GM18507 (cell line): ENCODE measurements around the gene MTARC1.
A peak's percentile ranks its signal among the peaks of the same experiment; 100 is the strongest.

Experiments used
- DNase-seq: peaks from one replicate; pipeline ENCODE4 v3.0.0; 2011; ENCODE audit warnings: low read depth; ENCODE audit not compliant: insufficient read length; ENCODE audit errors: extremely low spot score
- FAIRE-seq: peaks from 2 replicates; lab custom pipeline; 2011; peaks lifted over from hg19 to GRCh38; lab: Jason Lieb, UNC

Gene MTARC1

DNA sequence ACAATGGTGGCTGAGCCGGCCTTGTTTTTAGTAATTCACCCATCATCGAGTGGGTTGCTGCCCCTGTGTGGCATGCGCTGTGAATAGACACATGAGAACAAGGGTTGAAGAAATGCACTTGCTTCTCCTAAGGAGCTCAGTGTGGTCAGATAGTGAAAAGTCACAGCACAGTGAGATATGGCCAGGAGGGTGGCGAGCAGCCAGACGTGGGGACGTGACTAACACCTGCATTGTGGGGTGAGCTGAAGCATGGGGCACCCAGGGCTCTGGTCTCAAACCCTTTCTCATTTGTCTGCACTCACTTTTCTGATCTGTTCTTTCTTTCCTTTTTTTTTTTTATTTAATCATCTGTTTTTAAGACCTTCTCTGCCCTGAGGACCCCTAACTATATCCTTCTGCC lies 13.5 kb downstream of the MTARC1 start:
- no peak for FAIRE-seq
- DNase-seq = no peak

DNA sequence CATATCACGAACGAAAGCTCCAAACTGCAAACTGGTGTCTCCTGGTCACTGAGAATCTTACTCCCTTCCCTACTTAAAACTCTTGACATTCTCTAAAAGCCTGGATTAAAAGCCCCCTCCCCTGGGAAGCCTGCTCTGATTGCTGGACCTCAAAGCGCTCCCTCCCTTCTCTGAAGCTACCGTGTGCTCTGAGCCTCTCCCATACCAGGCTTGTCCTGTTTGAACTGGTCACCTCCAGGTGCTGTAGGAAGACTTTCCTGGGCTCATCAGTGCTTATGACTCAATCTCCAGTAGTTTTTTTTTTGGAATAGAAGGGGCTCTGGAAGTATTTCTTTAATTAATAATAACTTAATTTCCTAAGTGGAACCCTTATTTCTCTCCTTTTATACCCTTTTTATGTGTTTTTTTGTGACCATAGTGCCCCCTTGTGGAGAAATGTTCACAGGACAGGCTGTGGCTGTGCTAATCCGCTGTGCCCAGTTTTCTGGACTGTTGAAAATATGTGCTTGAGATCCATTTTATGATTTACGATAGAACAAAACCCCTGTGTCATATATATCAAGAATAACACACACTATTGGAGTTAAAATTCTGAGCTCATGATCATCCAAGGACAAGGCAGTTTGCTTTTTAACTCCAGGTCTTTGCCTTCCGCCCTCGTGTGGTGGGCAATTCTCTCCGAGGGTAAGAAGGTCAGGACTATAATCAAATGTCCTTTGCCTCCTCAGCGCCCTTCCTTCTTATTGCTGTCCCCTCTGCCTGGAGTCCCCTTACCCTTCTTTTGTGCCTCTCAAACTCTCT lies 16.9 kb downstream of the MTARC1 start:
- peak; percentile 26 for FAIRE-seq

DNA sequence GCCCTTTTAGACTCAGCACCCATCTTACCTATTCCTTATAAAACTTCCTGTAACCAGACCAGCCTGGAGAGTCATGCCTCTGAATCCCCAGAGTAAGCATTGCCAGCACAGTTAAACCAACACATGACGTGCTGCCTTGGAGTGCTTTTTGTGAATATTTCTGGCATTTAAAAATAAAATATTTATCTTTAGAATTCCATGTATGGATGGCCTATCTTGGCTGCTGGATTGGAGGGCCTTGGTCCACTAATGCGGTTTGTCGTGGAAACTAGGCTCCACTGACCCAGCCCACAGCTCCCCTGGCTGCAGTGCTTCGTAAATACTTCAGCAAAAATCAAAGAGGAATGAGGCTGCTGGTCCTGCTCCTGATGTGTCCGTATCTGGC lies 17.5 kb downstream of the MTARC1 start:
- FAIRE-seq (no peak), DNase-seq (no peak)

More for the DNA sequence above, 16.9 kb downstream of the MTARC1 start:
- no peak for DNase-seq

DNA sequence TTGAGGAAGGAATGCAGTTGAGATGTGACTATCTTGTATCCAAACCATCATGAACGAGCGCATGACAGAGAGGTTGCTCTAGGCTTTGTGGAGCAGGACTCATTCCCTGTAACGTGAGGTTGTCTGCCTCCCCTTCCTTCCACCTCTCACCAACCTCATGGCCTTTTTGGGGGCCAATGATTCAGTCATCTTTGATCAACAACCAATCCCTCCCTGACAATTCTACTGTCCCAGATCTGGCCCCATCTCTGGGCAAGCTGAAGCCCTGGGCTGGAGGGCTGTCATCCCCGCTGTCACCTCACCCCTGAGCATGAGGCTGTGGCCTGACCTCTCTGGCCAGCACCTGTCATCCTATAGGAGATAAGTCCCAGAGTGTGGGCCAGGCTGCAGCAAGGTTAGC lies 19.7 kb downstream of the MTARC1 start:
- DNase-seq (no peak), FAIRE-seq (no peak)

DNA sequence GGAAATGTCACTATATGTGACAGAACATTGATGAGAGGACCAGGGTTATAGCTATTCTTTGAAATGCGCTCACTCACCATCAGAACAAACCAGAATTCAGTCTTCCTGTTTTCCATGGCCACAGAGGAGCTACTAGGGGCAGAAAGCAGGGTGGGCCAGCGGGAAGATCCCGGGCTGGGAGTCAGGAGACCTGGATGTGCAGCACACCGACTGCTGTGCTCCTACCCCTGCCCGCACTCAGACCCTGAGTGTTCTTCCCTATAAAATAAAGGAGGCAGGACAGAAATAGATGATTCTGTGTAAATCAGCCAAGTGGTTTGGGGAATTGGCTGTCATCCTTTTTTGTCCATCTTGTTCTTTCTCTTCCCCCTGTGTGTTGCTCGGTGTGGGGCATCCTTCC lies 21.0 kb downstream of the MTARC1 start:
- DNase-seq = no peak
- no peak for FAIRE-seq

DNA sequence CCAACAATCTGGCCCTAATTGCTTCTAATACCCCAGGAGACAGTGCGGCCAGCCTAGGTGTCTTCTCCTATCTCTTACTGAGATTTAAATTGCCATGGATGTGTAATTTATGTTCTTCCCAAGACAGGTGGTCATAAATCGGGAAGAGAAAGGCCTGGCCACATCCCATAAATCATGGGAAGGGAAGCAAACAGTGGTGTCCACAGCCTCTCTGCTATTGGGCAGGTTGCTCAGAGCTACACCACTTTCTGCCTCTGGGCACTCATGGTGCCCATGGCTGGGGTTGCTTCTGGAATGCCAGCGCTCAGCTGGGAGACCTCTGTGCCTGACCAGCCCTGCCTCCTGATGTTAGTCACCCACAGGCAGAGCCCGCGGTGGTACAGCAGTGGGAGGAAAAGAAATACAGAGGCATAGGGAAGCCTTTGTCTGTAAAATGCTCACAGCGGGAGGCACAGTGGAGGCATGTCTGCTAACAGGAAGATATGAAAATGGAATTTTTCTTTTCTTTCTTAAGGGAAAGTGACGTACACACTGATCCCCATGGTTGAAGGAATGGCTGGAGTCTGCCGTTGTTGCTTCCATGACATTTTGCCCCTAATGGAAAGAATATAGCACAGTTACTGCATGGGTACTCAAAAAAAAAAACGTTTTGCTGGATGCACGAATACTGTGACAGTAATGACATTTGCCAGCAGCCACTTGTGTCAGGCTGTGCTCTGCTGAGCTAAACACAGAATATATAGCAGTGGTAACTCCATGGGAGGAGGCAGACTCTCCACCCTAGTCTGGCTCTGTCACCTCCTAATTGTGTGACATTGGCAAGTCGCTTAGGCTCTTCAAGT lies 21.9 kb downstream of the MTARC1 start:
- DNase-seq (no peak), FAIRE-seq (no peak)

DNA sequence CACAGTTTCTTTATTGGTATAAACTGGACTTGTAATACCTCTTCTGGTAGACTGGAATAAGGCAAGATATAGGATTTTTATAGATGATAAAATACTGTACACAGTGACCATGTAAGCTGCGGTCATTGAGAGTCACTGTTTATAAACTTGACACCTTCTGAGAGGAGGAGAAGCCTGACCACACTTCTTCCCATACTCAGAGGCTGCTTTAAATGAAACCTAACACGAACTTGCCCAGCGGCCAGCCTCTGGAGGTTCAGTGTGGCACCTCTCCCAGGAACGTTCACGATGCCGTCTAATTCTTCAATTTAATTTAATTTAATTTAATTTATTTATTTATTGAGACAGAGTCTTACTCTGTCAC lies 22.5 kb downstream of the MTARC1 start:
- FAIRE-seq (no peak), DNase-seq (no peak)

DNA sequence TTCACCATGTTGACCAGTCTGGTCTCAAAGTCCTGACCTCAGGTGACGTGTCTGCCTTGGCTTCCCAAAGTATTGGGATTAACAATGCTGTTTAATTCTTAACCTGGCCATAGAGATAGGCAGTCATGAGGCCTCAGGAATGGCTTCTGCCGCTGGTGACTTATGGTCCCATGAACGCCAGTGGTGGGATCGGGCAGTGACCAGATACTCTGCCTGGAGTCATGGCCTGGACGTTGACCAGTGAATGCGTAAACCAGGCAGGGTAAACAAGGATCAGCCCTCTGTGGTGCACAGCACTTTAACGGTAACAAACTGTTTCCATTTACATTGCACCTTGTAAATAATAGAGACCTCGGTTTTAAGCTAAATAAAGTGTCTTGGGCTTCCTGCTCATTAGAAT lies 23.0 kb downstream of the MTARC1 start:
- DNase-seq (no peak), FAIRE-seq (no peak)

DNA sequence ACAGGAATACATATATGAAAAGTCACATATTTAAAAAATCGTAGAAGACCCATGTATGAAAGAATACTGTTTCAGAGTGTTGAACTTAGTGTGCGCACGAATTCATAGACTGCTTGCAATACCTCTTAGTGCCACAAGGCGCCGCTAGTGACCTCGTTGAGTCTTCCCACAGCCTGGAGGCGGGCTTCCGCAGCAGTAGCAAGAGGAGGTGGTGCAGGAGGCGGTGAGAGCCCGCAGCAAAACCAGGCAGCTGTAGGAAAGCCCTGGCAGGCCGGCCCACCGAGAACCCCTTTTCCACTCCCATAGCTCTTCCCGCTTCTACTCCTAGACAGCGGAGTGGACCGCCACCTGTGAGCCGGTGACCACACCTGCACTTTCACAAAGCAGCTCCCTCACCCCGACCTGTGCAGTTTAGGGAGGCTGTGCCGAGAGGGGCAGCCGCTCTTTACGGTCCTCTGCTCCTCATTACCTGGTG lies 23.5 kb downstream of the MTARC1 start:
- DNase-seq (peak; percentile 53), FAIRE-seq (peak; percentile 80)

DNA sequence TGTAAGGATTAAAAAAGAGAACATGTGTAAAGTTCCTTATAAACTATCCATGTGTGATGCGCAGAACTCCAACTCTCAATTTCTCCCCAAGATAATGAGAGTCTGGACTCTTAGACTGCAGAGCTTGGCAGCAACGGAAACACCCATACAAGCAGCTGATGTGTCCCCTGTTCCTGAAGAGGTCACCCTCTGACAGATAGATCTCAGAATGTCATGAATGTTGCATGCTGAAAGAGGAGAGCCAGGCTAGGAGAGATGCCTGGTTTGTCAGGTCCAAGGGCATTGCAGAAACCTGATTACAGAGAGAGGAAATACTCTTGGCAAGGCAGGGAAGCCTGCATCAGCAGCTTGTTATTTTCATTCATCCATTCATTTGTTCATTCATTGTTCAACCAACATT lies 24.2 kb downstream of the MTARC1 start:
- no peak for FAIRE-seq

DNA sequence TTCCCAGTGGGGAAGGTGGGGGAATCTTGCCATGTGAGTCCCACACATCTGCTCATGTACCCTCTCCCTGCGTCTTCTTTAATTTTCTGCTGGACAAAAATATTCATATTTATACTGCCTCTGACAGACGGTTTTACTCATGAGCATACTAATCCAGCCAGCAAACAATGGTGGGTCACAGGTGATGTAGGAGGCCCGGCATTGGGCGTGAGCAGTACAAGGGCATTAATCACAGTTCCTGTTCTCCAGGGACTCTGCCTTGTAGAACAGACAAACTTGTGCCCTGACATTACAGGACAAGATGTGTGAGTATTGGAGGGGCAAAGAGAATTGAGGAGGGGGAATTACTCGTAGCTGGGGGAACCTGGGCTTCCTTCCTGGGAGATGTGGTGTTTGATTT lies 25.0 kb downstream of the MTARC1 start:
- no peak for FAIRE-seq
- no peak for DNase-seq

More for the DNA sequence above, 24.2 kb downstream of the MTARC1 start:
- no peak for DNase-seq

DNA sequence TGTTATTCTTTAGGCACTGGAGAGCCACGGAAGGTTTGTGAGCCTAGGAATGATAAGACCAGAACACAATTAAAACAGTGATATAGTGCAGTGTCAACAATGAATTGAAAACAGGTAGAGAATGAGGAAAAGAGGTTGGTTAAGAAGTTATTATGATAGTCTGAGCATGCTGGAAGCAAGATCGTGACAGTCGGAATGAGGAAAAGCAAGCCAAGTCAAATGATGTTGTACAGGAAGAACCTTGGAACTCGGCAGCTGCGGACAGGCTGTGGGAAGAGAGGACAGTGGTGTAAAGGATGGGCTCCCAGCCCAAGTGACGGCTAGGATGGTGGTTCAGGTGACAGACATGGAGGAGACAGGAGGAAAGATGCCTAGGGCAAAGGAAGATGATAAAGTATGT lies 25.6 kb downstream of the MTARC1 start:
- DNase-seq (no peak), FAIRE-seq (no peak)

DNA sequence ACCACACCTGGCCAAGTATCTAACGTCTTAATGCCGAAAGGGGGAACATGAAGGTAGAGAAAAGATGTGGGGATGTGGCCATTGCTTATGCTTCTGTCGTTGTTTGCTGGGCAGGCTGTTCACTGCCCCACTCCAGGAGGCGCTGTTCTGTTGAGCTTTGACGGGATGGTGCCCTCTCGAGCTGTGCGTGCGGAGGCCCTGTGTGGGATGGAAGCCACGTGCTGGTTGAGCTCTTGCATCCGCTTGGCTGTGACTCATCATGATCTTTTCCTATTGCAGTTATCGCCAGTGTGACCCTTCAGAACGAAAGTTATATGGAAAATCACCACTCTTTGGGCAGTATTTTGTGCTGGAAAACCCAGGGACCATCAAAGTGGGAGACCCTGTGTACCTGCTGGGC lies 26.3 kb downstream of the MTARC1 start:
- FAIRE-seq (no peak), DNase-seq (no peak)

DNA sequence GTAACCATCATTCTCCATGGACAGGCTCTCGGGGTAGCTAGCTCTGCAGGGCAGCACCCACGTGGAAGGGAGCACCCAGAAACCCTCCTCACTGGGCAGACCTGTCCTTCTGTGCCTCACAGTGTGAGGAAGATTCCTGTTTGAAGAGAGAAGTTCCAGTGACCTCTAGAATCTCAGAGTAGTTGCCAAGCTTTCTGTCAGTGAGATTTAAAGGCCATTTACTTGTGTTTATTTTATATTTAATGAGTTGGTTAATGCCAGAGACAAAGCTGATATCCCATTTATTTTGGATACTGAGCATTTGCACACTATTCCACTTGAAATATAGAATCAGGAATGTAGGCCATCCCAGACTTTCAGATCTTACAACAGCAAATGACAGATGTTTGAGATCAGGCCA lies 28.7 kb downstream of the MTARC1 start:
- DNase-seq (no peak), FAIRE-seq (no peak)

DNA sequence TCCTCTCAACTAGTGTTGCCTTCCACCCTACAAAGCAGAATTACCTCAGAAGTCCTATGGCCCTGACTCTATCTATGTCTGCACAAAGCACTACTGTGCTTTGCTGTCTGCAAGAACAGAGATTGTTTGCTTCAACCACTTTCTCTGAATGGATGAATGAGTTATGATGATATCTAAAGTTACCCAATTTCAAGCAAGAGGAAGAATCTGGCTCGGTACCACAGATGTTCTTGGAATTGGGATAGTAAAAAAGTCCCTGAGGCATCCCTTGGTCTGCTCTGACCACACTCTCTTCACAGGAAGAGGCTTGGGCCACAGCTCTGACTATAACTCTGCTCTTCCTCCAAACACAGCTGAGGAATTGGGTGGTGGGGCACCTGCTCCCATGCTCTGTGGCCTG lies 31.2 kb downstream of the MTARC1 start:
- FAIRE-seq = no peak

DNA sequence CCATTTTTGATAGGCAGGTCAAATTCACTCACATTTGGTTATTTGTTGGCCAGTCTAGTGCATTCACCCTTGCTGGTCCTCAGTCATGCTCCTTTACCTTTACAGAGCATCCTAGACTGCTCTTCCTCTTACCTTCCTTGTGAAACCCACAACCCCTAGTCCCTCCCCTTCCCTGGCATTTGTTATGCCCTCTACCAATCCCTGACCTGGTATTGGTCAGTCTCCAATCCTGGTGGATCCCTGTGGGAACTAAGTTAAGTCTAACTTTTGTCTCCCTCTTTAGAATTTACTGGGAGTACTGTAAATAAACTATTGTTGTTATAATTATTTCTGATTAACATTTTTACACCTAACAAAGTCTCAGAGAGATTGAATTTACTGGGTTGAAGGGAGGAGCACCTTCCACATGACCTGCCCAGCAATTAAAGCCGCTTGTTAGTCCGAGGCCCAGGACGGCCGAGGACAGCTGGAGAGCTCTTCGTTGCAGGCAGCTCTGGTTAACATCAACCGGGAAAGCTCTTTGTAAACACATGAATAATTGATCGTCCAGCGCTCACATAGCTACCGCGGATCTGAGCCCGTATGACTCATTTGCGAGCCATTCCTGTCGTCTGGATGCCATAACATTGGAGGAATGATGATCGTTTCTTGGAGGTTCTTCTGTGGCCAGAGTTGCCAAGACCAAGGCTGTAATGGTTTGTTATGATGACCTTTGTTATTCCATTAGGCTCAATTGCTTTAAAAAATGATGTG lies 31.9 kb downstream of the MTARC1 start:
- FAIRE-seq = no peak
- no peak for DNase-seq

More for the DNA sequence above, 31.2 kb downstream of the MTARC1 start:
- no peak for DNase-seq

DNA sequence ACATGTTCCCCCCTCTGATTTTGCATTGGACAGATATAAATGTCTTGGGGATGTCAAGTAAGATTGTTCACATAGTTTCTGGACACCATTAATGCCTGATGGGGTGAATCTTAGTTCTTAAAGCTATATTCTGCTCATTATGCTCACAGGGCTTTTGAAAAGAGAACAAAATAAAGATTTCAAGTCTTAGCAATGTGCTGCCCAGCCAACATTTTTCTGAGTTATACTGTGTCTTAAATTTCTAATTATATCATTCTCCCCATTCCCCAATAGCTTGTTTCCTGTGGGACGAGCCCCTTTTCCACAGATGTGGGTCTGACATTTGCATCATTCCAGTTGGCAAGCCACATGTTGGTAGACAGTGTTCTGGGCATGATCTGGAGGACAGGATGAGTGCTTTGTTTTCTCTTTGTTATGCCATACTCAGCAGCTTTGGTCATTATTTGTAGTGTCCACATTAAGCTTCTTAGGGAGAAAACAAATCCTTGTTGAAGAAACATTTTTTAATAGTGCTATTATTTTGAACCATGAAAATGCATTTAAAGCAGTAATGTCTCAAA lies 32.8 kb downstream of the MTARC1 start:
- FAIRE-seq (no peak), DNase-seq (no peak)

DNA sequence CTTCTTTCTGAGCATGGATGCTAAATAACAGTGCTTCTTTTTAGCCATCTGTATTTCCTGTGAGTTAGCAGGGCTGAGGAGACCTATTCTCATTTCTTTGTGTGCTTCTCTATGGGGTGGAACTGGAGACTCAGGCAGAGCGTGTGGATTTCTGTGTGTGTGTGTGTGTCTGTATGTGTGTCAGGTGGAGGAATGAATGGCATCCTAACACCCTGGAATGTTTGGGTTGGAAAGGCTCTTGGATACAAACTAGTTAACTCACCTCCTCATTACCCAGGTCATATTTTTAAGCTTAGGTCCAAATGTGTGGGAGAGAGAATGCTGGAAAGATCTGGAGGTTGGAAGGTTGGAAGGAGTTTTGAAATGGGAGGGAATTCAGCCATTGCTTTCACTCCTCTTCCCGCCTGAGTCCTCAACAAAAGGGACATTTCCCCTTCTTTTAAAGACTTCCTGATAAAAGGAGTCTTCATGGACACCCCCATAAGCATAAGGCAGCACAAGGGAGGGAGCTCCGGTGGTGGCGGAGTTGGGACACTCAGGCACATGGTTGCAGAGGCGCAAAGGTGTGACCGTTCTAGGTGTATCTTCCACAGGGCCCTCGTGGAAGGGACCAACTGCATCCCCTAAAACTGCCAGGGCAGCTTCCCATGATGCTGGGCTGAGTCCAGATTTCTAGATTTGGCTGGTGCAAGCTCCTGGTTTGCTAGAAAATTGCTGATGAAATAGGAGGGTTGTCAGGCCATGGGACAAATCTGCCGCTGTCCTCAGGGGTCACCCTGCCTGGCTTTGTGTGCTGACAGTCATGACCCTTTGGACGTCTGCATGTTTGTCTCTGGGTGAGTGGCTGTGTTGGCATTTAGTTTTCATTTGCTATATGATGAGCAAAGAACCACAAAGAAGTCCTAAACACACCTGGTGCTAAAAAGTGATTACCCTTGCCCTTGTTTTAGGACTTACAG lies 37.6 kb downstream of the MTARC1 start:
- DNase-seq = no peak
- FAIRE-seq = no peak
